ENCODE results near the gene HSP90AB1. TPM values are rescaled to one million over a fixed set of nuclear protein-coding genes. Genes with fewer than 3 reads are reported as not detected.

The HSP90AB1 gene
- total and polyA plus RNA-seq, 2 of the 8 experiments (the other 6 are each of a cell fraction or from before 2014, with no cell fraction given), result 1,564 to 2,297 TPM

DNA sequence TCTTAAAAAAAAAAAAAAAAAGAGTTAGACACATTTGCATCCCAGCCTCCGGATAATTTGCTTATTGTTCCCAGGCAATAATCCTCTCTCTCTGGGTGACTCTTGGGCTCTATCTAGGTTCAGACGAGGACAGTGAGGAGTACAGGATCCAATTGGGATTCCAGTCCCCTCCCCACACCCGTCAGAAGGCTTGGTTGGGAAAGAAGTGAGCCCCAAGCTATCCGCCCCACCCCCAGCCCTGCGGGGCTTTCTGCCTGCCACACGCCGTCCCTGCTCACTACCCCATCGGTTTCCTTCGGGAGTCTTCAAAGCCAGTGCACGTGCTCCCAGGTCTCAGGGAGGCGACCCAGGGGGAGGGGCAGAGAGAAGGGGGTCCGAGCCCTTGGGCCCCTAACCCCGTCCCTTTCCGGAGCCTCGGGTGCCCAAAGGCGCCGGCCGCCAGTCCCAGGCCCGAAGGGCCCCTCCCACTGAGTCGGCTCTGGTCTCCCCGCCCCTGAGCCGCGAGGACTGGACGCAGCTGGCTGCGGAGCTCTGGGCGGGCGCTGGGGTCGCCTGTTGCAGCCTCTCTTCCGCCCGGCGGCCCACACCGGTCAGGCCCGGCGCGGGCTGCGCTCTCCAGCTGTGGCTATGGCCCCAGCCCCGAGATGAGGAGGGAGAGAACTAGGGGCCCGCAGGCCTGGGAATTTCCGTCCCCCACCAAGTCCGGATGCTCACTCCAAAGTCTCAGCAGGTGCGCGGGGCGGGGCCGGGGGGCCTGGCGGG, 27.7 kb upstream of the HSP90AB1 start:
- H3K23ac ChIP-seq (ENCODE audit: insufficient read length), result no peak overlapping the region
- H3K4me1 ChIP-seq (replicated peaks in 1 of 4; ENCODE audit: control insufficient read depth in 3 of 4, insufficient read depth in 4 of 4, low read length in 3 of 4), result peaks cover 24 to 49% (median 32%) of the 10 kb centered on the region in 4 experiments
- peak overlapping the region; percentile 83 for H3K56ac ChIP-seq (replicated peaks; ENCODE audit: insufficient read length, low read depth, low read length)
- peak overlapping the region; percentile 75 for H4K91ac ChIP-seq (replicated peaks; ENCODE audit: insufficient read length, low read length)
- H3K4ac ChIP-seq (replicated peaks; ENCODE audit: insufficient read length, low read depth, low read length), result peak overlapping the region; percentile 63
- FAIRE-seq (no peak), DNase-seq (ENCODE audit: low read depth in 1 of 2, low spot score in 2 of 2) (peak in 1 of 2 experiments; percentile 92)
- peak overlapping the region in 3 of 4 experiments; percentile 60 to 76 (median 72); a peak in 6 of 7 replicates for H3K9ac ChIP-seq (replicated peaks in 1 of 4; ENCODE audit: extremely low read depth in 1 of 4, low read depth in 3 of 4, low read length in 3 of 4)
- H3K27ac ChIP-seq (ENCODE audit: low read depth, low read length), result peak overlapping the region; percentile 91
- no peak overlapping the region for H2AFZ ChIP-seq (ENCODE audit: low read length)
- H4K5ac ChIP-seq (ENCODE audit: insufficient read length, low read depth, low read length), result peak overlapping the region; percentile 47
- H2BK15ac ChIP-seq (ENCODE audit: low read length), result no peak overlapping the region
- POLR2A ChIA-PET (ENCODE audit: partially characterized antibody), result interaction anchor here (0.7 to 21.0 kb wide), 19 partner anchors 9 to 103 kb away, joined by 3 to 477 read pairs (median 6); partner anchors contain the start of gene HSP90AB1
- H2AK5ac ChIP-seq (ENCODE audit: low read depth, low read length), result peak overlapping the region; percentile 5; the same call in 1 of the 2 replicates
- H3K4me2 ChIP-seq (ENCODE audit: insufficient read depth in 1 of 2, low read depth in 2 of 2, low read length in 2 of 2), result peak overlapping the region; percentile 75 to 80
- H3K79me1 ChIP-seq (ENCODE audit: low read depth, low read length), result no peaks in the 10 kb centered on the region; the same call in 1 of the 2 replicates
- peak overlapping the region; percentile 42 to 62 (median 52) for H3K4me3 ChIP-seq (ENCODE audit: extremely low read depth in 1 of 4, insufficient read depth in 2 of 4, low read depth in 3 of 4, low read length in 4 of 4)
- 1% methylated on average over 34 of the region's 45 CpGs; no CpG with 5 or more reads in 1 of the 2 experiments for WGBS, 2 experiments (ENCODE audit: extremely low coverage in 1 of 2, insufficient coverage in 1 of 2, insufficient read length in 1 of 2, insufficient replicate concordance in 2 of 2, low coverage in 1 of 2, low lambda C conversion rate in 2 of 2, missing lambda C conversion rate in 1 of 2)
- peak overlapping the region; percentile 30 for H2BK120ac ChIP-seq (replicated peaks; ENCODE audit: low read depth, low read length)
- H4K20me1 ChIP-seq (replicated peaks in 1 of 2; ENCODE audit: control insufficient read depth in 1 of 2, insufficient read depth in 2 of 2, low read length in 2 of 2), result no peaks in the 10 kb centered on the region
- peak overlapping the region; percentile 82 for H2BK5ac ChIP-seq (ENCODE audit: low read depth, low read length)
- H2BK20ac ChIP-seq (ENCODE audit: low read length), result peak overlapping the region; percentile 40; the same call in 1 of the 2 replicates
- H3K79me2 ChIP-seq (ENCODE audit: control insufficient read depth in 1 of 2, insufficient read depth in 2 of 2, low read length in 2 of 2), result peaks cover 0 to 3% of the 10 kb centered on the region in 2 experiments; a peak in 2 of 4 replicates
- no peaks in the 10 kb centered on the region for H3K9me3 ChIP-seq (ENCODE audit: insufficient read depth in 2 of 2, low read depth in 1 of 2, low read length in 1 of 2)
- CTCF ChIA-PET (ENCODE audit: partially characterized antibody), result interaction anchor here (0.6 to 19.4 kb wide), 6 partner anchors 16 to 673 kb away, joined by 3 to 287 read pairs (median 4); no protein-coding TSS in a partner anchor
- H3K18ac ChIP-seq (ENCODE audit: extremely low read depth, low read length), result peak overlapping the region; percentile 80
- H3K36me3 ChIP-seq (ENCODE audit: control insufficient read depth in 2 of 4, insufficient read depth in 4 of 4, low read length in 3 of 4), result no peaks in the 10 kb centered on the region
- peaks cover 10% of the 10 kb centered on the region for H3K23me2 ChIP-seq (ENCODE audit: low read depth, low read length)
- peak overlapping the region; percentile 94; the same call in 1 of the 2 replicates for H2BK12ac ChIP-seq (ENCODE audit: low read depth, low read length)
- peak overlapping the region; percentile 93 for H4K8ac ChIP-seq (ENCODE audit: extremely low read depth, insufficient read depth, low read length)
- H3K27me3 ChIP-seq (replicated peaks in 1 of 4; ENCODE audit: control insufficient read depth in 3 of 4, extremely low read depth in 1 of 4, insufficient read depth in 3 of 4, low read length in 3 of 4), result no peaks in the 10 kb centered on the region
- no peak overlapping the region for H3K14ac ChIP-seq (ENCODE audit: insufficient read length)
- peak; percentile 87 for TF ChIP-seq TAF7 (optimal IDR thresholded peaks at IDR 0.05; ENCODE audit: borderline replicate concordance, low read depth, low read length)
- peak; percentile 80 for TF ChIP-seq POLR2AphosphoS5 (IDR thresholded peaks at IDR 0.05; ENCODE audit: low read depth, low read length)
- TF ChIP-seq SUZ12 (IDR thresholded peaks at IDR 0.05; ENCODE audit: low read length), result no peak
- TF ChIP-seq TBP (IDR thresholded peaks at IDR 0.05; ENCODE audit: low read depth, low read length), result peak; percentile 44
- TF ChIP-seq SP1 (IDR thresholded peaks at IDR 0.05; ENCODE audit: low read depth, low read length), result peak; percentile 52
- no peak for TF ChIP-seq SIRT6 (IDR thresholded peaks at IDR 0.05; ENCODE audit: low read length)
- peak; percentile 50; the same call in 1 of the 2 replicates for TF ChIP-seq PHF8 (conservative IDR thresholded peaks at IDR 0.05; ENCODE audit: low read depth, low read length)
- TF ChIP-seq, protein P1, sequence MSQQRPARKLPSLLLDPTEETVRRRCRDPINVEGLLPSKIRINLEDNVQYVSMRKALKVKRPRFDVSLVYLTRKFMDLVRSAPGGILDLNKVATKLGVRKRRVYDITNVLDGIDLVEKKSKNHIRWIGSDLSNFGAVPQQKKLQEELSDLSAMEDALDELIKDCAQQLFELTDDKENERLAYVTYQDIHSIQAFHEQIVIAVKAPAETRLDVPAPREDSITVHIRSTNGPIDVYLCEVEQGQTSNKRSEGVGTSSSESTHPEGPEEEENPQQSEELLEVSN (IDR thresholded peaks at IDR 0.05), result peak; percentile 87
- 0 out of 2 replicates have a peak, but pooled peaks have one; percentile 21 for TF ChIP-seq EGR1 (IDR thresholded peaks at IDR 0.05; ENCODE audit: borderline replicate concordance, low read depth, low read length)
- peak; percentile 63; the same call in 1 of the 2 replicates for TF ChIP-seq JUN (IDR thresholded peaks at IDR 0.05; ENCODE audit: low read depth, low read length)
- TF ChIP-seq YY1 (IDR thresholded peaks at IDR 0.05; ENCODE audit: low read depth, low read length), result peak; percentile 57; the same call in 1 of the 2 replicates
